ENCODE measurements around the gene FBXL2.

DNA sequence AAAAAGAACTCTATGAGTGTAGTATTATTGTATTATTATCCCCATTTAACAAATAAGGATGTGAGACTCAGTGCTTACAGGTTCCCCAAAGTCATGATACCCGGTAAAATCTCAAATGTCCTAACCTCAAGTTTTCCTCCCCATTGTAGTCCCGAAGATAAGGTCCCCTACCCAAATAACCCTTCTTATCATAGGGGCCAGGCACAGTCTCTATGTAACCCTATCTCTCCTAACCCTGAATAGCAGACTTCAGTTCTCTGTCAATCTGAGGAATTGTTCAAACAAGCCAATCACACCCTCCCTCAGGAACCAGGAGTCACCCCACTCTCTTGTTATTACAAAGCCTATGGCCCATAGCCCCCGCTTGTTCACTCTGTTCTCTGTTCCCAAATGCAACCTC, 48.2 kb upstream of the FBXL2 start:
- no peak for TF ChIP-seq EP300 (IDR thresholded peaks at IDR 0.05)
- TF ChIP-seq, protein P1, sequence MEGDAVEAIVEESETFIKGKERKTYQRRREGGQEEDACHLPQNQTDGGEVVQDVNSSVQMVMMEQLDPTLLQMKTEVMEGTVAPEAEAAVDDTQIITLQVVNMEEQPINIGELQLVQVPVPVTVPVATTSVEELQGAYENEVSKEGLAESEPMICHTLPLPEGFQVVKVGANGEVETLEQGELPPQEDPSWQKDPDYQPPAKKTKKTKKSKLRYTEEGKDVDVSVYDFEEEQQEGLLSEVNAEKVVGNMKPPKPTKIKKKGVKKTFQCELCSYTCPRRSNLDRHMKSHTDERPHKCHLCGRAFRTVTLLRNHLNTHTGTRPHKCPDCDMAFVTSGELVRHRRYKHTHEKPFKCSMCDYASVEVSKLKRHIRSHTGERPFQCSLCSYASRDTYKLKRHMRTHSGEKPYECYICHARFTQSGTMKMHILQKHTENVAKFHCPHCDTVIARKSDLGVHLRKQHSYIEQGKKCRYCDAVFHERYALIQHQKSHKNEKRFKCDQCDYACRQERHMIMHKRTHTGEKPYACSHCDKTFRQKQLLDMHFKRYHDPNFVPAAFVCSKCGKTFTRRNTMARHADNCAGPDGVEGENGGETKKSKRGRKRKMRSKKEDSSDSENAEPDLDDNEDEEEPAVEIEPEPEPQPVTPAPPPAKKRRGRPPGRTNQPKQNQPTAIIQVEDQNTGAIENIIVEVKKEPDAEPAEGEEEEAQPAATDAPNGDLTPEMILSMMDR (IDR thresholded peaks at IDR 0.05) = no peak
- no peak for TF ChIP-seq POLR2A (IDR thresholded peaks at IDR 0.05; ENCODE audit: low read depth)
